ENCODE measurements around the gene CCNO.

Gene CCNO

DNA sequence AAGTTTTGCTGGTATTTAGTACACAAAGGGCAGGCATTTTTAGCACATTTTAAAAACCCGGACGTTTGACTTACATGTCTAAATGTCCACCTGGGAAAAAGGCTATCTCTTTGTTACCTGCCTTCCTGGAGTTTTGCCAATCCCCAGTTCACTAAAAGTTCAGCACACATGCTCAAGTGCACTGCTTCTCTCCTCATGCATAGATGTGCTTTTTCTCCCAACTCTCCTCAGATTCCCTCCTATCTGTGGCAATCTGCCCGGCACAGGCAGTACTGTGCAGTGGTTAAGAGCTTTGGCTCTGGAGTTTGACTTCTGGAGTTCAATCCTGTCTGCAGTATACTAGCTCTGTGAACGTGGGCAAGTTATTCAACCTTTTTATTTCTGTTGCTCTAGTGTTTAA is 8.3 kb upstream of the CCNO start:
- DNase-seq (ENCODE audit: low read depth), result no peak
- TF ChIP-seq, protein P1, sequence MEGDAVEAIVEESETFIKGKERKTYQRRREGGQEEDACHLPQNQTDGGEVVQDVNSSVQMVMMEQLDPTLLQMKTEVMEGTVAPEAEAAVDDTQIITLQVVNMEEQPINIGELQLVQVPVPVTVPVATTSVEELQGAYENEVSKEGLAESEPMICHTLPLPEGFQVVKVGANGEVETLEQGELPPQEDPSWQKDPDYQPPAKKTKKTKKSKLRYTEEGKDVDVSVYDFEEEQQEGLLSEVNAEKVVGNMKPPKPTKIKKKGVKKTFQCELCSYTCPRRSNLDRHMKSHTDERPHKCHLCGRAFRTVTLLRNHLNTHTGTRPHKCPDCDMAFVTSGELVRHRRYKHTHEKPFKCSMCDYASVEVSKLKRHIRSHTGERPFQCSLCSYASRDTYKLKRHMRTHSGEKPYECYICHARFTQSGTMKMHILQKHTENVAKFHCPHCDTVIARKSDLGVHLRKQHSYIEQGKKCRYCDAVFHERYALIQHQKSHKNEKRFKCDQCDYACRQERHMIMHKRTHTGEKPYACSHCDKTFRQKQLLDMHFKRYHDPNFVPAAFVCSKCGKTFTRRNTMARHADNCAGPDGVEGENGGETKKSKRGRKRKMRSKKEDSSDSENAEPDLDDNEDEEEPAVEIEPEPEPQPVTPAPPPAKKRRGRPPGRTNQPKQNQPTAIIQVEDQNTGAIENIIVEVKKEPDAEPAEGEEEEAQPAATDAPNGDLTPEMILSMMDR (conservative IDR thresholded peaks at IDR 0.05; ENCODE audit: low read depth, low read length), result no peak

DNA sequence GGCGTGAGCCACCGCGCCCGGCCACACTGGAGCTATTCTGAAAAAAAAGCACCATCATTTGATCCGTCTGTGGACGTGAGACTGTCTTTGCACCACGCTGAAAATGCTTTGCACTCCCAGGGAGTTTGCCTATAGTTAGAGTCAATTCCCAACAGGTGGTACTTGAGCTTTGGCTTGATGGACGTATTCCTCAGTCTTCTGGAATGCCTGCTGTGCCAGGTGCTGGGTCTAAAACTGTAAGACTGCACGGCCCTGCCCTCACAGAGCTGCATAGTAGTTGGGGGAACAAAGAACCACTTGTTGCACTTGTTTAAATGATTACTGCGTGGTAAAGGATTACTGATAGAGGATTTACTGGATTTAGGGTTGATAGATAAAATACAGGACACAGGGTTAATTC is 3.4 kb upstream of the CCNO start:
- TF ChIP-seq, protein P1 (conservative IDR thresholded peaks at IDR 0.05; ENCODE audit: low read depth, low read length), result no peak
- H3K4me3 ChIP-seq (ENCODE audit: low read depth, low read length), result no peak overlapping the region
- DNase-seq (ENCODE audit: low read depth), result no peak

More for the DNA sequence above, 8.3 kb upstream of the CCNO start:
- no peak overlapping the region for H3K4me3 ChIP-seq (ENCODE audit: low read depth, low read length)

DNA sequence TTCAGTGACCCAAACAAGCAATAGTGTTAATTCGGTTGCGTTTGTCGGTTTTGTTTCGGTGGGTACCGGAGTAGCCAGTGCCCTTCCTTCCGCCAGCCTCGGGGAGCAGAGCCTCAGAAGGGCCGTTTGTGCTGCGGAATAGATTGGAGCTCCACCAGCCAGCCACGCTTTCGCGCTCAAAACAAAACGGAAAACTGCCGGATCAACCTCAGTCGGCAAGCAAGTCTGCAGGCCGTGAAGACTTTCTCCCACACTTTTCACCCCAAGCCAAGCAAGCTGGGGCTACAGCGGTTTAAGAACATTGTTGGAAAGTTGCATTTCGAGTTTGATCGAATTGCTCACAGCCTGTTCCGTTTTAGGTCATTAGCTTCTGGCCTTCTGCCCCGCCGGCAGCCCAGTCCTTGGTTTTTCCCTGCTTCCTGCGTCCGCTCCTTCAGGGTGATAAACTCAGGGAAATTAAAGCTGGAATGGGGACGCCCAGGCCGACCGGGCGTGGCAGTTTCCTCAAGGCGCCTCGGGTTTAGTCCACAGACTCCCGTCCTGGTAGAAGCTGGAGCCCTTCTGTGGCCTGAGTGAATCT is 803 bp upstream of the CCNO start:
- peak; percentile 48 for DNase-seq (ENCODE audit: low read depth)
- peak overlapping the region; percentile 52 for H3K4me3 ChIP-seq (ENCODE audit: low read depth, low read length)
- TF ChIP-seq, protein P1 (conservative IDR thresholded peaks at IDR 0.05; ENCODE audit: low read depth, low read length), result no peak

DNA sequence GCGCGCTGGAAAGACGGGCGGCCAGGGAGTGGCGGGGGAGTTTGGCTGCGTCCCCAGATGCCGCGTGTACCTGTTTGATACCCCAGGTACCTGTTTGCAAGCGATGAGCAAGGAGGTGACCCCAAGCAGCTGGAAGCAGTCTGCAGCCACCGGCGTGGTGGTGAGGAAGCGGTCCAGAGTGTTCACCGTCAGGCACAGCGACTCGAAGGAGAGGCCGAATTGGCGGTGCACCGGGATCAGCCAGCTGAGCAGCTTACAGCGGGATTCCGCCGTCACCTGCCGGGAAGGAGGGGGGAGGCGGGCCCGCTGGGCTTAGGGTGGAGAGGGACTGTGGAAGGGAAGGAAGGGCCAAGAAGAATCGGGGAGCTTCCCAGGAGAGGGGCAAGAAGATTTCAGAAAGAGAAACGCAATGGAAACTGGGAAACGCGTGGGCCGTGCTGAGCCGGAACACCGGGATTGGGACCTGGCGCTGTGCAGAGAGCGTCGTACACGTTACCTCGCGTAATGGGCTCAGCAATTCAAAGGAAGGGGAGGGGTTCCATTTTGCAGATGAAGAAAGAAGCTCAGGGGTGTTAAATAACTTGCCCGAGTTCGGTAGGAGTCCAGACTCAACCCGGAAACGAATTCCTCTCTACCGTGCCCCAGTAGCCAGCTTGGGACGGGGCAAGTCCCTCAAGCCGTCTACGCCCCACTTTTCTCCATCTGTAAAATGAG is 980 bp downstream of the CCNO start:
- peak overlapping the region; percentile 52 for H3K4me3 ChIP-seq (ENCODE audit: low read depth, low read length)
- DNase-seq (ENCODE audit: low read depth), result no peak
- TF ChIP-seq, protein P1 (conservative IDR thresholded peaks at IDR 0.05; ENCODE audit: low read depth, low read length), result no peak

DNA sequence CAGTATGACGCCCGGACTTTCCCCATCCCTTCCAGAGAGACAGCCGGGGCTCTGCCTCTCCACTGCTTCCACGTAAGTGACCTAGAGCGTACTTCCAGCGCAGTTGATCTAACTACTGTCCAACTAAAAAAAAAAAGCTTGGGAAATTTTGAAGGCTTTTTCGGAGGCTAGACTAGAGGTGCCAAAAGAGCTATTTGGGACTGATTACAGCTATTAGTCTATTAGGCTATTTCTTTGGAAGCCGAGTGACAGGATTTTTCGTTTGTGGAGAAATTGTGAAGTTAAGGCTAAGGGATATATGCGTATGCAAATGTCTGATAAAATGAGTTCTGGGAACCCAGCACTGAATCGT is 1.5 kb downstream of the CCNO start:
- TF ChIP-seq, protein P1 (conservative IDR thresholded peaks at IDR 0.05; ENCODE audit: low read depth, low read length), result no peak
- H3K4me3 ChIP-seq (ENCODE audit: low read depth, low read length), result no peak overlapping the region
- no peak for DNase-seq (ENCODE audit: low read depth)

DNA sequence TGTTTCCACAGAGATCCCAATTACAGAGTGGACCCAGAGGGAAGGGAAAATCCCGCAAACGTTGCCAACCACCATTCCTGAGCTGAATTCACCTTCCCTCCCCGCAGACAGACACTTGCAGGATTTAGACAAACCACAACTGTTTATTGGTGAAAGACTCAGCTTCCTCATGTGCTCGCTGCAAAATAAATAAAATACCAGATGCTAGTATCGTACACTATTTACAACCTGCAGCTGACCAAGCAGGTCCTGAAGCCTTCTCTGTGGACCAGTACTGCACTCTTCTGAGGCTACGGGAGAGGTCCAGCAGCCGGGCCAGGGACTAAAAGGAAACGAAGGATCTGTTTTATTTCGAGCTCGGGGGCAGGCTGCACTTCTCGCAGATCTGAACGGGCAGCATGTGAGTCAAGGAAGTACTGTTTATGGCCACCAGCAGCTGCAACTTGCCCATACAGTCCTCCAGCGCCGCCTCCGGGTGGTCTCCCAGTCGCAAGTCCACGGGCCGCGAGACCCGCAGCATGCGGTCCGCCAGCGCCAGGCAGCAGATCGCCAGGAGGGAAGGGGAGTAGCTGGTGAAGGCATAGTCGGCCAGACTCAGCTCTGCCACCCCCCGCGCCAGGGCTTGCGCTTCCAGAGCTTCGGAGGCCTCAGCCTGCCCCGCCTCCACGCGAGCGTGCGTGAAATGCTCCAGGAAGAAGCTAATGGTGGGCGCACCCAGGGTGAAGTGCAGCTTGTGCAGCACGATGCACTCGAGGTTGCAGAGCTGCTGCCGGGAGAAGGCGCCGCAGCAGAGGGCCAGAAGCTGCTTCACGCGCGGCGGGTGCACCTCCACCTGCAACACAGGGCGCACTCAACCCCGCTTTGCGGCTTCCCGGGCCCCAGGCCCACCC is 2.1 kb downstream of the CCNO start:
- TF ChIP-seq, protein P1 (conservative IDR thresholded peaks at IDR 0.05; ENCODE audit: low read depth, low read length), result no peak
- no peak for DNase-seq (ENCODE audit: low read depth)
- H3K4me3 ChIP-seq (ENCODE audit: low read depth, low read length), result no peak overlapping the region

Measured in choroid plexus epithelial cell (primary cell).